Measurements from ENCODE around the gene AQP2. TPM values are rescaled to one million over a fixed set of nuclear protein-coding genes. Genes with fewer than 3 reads are reported as not detected.

The AQP2 gene
- total RNA-seq, 1 donor from 2014 or later: not detected

DNA sequence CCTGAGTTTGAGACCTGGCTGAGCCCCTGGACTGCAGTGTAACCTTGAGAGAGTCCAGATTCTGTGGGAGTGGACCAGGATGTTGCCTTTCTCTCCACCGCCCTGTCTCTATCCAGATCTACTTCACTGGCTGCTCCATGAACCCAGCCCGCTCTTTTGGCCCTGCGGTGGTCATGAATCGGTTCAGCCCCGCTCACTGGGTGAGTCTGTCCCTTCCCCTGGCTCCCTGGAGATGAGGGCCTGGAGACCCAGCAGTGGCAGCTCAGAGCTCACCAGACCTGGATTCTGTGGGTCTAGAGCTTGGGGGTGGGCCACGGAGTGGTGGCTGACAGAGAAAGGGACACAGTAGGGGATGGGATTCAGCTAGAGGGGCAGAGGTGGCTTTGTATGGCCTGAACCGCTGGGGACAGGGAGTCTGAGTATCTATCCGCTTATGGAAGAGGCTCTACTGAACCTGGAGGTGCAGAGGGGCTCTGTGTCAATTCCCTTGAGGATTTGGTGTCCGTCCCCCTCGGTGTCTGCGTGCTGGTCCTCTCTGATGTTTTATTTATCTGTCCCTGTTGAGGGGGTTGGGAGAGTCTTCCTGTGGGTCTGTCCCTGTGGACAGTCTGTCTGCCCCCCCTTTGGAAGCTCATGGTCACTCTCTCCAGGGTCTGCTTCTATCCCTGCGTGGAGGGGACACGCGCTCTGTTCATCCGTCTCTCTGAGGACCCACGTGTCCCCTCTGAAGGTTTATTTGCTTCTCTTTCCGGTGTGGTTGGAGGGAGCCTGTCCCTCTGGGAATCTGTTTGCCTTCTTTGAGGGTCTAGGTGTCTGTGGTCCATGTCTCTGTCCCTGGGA lies 13.7 kb downstream of the AQP2 start:
- no peak for ATAC-seq
- intact Hi-C loops (cut with DNase I): no loop called here
- no peak for DNase-seq (ENCODE audit: low spot score)

GRCh38 chr12:49964849-49965624 lies 14.5 kb downstream of the AQP2 start:
- DNase-seq (ENCODE audit: low spot score): no peak
- intact Hi-C loops (cut with DNase I): no loop called here
- ATAC-seq: no peak

DNA sequence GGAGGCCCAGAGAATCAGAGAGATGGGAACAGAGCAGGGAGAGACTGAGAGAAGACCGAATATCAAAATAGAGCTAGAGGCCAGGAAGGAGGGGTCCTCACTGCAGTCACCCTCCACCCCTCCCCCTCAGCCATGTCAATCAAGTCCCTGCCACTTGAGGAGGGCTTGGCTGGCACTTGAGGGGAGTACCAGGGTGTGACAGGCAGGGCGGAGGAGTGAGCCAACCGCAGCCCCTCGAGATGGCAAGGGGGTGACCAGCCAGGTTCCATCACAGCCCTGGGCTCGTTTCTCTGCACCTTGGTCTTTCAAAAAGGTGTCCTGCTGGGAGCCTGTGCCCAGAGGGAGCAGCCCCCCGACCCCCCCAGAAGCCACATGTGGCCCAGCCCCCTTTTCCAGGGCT lies 15.3 kb downstream of the AQP2 start:
- no peak for DNase-seq (ENCODE audit: low spot score)
- ATAC-seq: no peak
- intact Hi-C loops (cut with DNase I): no loop called here

DNA sequence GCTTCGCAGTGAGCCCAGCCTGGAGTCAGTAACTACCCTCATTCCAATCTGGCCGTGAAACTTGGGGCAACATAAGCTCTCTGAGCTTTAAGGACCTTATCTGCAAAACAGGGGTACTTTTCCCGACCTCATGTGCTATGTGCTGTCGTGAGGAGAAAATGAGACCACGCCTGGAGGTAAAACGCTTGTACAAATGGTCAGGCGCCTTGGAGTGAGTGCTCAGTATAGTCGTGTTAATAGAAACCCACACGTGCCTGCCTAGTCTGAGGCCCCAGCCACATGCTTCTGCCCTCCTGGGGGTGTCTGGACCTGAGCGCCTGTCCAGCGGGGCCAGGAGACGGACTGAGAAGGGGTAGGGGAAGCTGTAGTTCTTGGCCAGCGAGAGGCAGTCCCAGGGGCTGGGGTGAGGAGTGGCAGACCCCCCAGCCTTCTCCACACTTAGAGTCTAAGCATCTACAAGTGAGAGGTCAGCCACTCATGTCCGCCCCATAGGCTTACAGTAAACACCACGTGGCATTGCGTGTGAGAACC lies 16.0 kb downstream of the AQP2 start:
- intact Hi-C loops (cut with DNase I): no loop called here
- DNase-seq (ENCODE audit: low spot score) (no peak), ATAC-seq (no peak)

- intact Hi-C loops (cut with DNase I): no loop called here
- peak; percentile 95 for DNase-seq (ENCODE audit: low spot score)
- peak; percentile 87 for ATAC-seq
Observed at GRCh38 chr12:49967042-49967776, 16.7 kb downstream of the AQP2 start.

DNA sequence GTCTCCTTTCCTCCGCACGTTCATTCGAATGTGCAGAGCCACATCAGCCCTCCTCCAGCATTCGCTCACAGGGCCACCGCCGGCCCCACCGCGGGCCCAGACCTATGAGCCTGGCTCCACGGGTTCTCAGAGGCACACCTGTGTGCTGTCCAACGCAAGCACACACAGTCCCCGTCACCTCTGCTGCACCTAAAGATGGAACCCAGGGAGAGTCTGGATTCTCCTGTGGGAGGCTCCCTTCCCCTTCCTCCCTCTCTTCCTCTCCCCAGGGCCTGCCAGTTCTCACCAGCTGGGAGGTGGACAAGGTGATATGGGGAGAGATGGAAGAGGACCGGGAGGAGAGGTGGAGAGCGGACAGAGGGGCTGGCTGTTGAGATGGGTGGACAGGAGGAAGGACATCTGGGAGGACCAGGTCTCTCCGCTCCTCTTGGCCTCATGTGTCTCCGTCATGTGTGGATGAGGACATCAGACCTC lies 17.3 kb downstream of the AQP2 start:
- DNase-seq (ENCODE audit: low spot score): no peak
- no peak for ATAC-seq
- intact Hi-C loops (cut with DNase I): no loop called here

DNA sequence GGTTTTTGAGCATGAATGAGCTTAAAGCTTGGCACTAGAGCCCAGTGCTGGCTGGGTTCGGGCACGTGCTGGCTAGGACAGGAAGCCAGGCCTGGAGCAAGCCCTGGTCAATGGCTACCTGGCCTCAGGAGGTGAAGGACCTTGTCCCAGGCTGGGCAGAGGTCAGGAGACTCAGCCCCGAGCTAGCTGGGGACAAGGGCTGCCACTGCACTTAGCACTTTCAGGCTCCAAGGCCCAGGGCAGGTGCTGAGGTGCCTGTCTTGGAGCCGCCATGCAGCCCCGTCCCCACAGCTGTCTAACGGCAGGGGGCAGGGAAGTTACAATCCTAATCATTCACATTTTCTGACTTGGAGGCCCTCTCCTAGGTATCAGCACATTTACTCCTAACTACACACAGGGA lies 17.9 kb downstream of the AQP2 start:
- no peak for DNase-seq (ENCODE audit: low spot score)
- ATAC-seq: no peak
- intact Hi-C loops (cut with DNase I): no loop called here

GRCh38 chr12:49969027-49969426 lies 18.5 kb downstream of the AQP2 start:
- DNase-seq (ENCODE audit: low spot score) (no peak), ATAC-seq (no peak)
- intact Hi-C loops (cut with DNase I): no loop called here

GRCh38 chr12:49969651-49970429 lies 19.3 kb downstream of the AQP2 start:
- intact Hi-C loops (cut with DNase I): loop anchor here (5.0 kb wide), 2 partner anchors 87 to 102 kb away; partner anchors contain the start of gene ASIC1
- no peak for ATAC-seq
- DNase-seq (ENCODE audit: low spot score): no peak

- intact Hi-C loops (cut with DNase I): loop anchor here (5.0 kb wide), 2 partner anchors 87 to 102 kb away; partner anchors contain the start of gene ASIC1
- ATAC-seq: no peak
- DNase-seq (ENCODE audit: low spot score): no peak
Observed at GRCh38 chr12:49970658-49971057, 20.1 kb downstream of the AQP2 start.

DNA sequence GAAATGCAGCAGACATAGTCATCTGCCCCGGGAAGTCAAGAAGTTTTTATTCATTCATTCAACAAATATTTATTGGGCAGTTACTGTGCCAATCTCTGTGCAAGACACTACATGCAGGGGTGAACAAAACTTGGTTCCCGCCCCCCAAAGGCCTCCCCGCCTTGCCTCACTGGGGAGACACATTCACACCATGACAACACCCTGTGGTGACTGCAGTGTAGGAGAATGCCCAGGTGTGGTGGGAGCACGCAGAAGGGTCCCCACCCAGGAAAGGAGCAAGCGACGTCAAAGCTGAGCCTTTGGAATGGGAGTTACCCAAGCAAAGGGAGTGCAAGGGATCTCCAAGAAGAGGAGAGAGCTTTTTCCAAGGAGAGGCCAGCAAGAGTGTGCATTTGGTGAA lies 20.6 kb downstream of the AQP2 start:
- intact Hi-C loops (cut with DNase I): loop anchor here (5.0 kb wide), 2 partner anchors 86 to 101 kb away; partner anchors contain the start of gene ASIC1
- ATAC-seq (no peak), DNase-seq (ENCODE audit: low spot score) (no peak)

DNA sequence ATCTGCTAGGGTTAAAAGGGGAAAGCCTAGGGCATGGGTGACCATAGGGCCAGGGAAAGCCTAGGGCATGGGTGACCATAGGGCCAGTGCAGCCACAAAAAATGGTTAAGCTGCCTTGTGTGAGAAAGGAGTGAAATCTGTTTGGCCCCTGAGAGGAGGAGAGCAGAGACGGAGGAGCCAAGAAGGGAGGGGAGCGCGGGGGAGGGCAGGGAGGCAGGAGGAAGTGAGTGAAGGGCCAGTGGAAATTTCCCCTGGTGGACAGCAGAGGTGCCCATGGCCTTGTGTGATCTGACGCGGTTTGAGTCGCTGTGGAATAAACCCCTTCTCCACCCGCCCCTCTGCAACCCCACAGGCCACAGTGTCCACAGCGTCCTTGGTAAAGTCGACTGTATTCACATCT lies 21.6 kb downstream of the AQP2 start:
- intact Hi-C loops (cut with DNase I): loop anchor here (5.0 kb wide), 2 partner anchors 85 to 100 kb away; partner anchors contain the start of gene ASIC1
- no peak for ATAC-seq
- no peak for DNase-seq (ENCODE audit: low spot score)

GRCh38 chr12:49972641-49973360 lies 22.3 kb downstream of the AQP2 start, which contains the start of gene AQP6:
Gene AQP6, plus strand, starts transcription at chr12:49972947. Its CDS starts 227 bp downstream, at chr12:49973174.
- peak; percentile 31 for ATAC-seq
- intact Hi-C loops (cut with DNase I): loop anchor here (5.0 kb wide), 2 partner anchors 84 to 100 kb away; partner anchors contain the start of gene ASIC1
- DNase-seq (ENCODE audit: low spot score): no peak

- intact Hi-C loops (cut with DNase I): loop anchor here (5.0 kb wide), 2 partner anchors 84 to 99 kb away; partner anchors contain the start of gene ASIC1
- no peak for DNase-seq (ENCODE audit: low spot score)
Observed at GRCh38 chr12:49973361-49973830, 22.9 kb downstream of the AQP2 start.

DNA sequence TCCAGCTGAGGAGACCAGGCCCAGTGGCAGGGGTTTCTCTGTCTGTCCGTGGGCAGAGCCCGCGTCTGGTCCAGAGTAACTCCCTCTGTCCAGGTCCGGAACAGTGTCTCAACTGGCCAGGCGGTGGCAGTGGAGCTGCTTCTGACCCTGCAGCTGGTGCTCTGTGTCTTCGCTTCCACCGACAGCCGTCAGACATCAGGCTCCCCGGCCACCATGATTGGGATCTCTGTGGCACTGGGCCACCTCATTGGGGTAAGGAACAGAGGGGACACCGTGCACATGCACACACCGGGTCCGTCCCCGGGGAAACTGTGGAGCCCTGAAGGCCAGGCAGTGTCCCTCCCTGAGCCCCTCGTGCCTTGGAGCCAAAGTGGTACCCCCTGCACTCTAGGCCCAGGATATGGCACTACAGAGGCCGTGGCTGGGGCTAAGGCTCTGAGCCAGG lies 23.7 kb downstream of the AQP2 start:
- intact Hi-C loops (cut with DNase I): loop anchor here (5.0 kb wide), 2 partner anchors 83 to 98 kb away; partner anchors contain the start of gene ASIC1
- DNase-seq (ENCODE audit: low spot score): peak; percentile 82
- ATAC-seq: peak; percentile 83

More at GRCh38 chr12:49973361-49973830, 22.9 kb downstream of the AQP2 start:
- ATAC-seq: peak; percentile 3

DNA sequence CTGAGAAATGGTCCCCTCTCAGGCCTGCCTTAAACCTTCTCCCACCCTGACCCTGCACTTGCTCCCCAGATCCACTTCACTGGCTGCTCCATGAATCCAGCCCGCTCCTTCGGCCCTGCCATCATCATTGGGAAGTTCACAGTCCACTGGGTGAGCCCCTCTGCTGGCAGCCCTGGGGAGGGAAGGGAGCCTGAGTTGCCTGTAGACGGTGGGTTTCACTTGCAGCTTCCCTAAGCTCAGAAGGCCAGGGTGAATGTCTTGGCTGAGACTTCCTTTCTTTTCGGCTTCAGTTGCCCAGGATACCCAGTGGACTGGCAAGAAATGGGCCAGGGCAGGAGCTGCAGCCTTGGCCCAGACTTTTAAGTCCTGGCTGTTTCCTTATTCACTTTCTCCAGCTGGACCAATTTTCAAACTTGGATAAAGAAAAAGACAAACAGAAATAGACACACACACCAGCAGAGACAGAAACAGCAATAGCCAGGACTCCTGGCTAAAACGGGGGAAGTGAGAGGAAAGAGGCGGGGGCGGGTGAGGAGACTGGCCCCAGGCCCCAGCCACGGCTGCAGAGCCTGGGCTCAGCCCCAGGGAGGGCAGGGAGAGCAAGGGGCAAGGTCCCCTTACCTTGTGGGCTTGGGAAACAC lies 24.3 kb downstream of the AQP2 start:
- DNase-seq (ENCODE audit: low spot score): no peak
- peak; percentile 25 for ATAC-seq
- intact Hi-C loops (cut with DNase I): loop anchor here (5.0 kb wide), 2 partner anchors 83 to 98 kb away; partner anchors contain the start of gene ASIC1

Measured in sciatic nerve (tissue), 2 donors.